AG08395 (cell line): Measurements from ENCODE around the gene DDA1.

Experiments used
- DNase-seq: peaks from one replicate; pipeline ENCODE4 v3.0.0; 2012; ENCODE audit warnings: mixed read lengths, low spot score

Gene DDA1

DNA sequence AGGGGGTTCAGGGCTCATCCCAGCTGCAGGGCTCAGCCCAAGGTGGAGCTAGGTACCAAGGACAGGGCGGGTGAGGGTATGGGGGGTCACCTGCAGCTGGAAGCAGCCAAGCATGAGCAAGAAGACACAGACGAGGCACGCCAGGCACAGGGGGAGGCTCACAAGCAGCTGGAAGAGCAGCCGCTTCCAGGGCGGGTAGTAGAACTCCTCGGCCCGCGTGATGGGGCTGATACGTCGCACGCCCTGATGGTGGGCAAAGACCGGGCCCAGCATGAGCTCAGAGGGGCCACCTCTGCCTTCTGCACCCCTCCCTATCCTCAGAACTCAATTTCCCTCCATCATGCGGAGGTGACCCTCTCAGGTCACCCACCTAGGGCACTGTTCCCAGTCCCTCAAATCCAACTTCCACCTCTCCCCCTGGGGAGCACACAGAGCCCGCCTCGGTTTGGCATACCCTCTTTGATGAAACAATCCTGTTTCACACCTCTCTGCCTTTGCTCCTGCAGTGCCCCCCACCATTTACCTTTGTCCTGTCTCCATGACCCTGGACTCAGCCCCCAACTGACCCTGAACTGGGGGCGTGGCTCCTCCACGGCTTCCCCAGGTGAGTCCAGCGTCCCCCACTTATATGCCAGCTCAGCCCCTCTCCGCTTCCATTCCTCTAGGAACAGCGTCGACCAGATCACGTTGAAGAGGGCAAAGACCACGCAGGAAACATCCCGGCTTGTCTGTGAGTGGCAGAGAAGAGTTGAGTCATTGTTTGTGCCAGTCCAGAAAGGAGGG, 21.1 kb downstream of the DDA1 start:
- no peak for DNase-seq

DNA sequence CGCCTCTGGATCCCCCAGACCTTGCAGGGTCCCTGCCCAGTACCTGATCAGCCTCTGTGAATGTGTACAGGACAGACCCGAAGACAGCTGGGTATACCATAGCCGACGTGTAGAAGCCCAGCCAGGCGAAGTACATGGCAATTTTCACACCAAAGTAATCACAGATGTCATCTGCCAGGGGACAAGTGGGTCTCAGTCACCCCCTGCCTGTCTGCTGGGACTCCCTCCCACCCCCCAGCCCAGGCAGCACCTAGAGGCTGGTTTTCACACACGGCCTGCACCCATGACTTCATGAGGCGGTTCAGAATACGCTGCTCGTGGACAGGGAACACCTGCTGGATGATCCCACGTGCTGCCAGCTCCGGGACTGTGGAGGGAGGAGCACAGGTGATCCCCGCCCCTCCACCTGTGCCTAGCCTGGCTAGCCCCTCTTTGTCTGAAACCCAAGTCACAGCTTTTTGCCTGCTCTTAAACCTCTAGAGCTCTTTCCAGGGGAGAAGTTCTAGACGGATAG, 21.7 kb downstream of the DDA1 start:
- no peak for DNase-seq

DNA sequence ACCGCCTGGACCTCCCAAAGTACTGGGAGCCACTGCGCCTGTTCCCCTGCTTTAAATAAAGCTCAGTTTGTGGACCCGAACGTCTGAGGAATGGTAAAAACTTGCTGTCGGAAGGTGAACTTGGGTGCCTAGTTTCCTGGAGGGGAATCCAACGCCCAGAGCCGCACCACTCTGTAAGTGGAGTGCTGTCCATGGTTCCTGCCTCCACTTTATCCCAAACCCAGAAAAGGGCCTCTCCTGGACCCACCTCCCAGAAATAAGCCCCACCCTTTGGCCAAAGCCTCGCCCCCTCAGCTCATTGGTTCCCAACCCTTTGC, 23.0 kb downstream of the DDA1 start:
- DNase-seq = no peak

DNA sequence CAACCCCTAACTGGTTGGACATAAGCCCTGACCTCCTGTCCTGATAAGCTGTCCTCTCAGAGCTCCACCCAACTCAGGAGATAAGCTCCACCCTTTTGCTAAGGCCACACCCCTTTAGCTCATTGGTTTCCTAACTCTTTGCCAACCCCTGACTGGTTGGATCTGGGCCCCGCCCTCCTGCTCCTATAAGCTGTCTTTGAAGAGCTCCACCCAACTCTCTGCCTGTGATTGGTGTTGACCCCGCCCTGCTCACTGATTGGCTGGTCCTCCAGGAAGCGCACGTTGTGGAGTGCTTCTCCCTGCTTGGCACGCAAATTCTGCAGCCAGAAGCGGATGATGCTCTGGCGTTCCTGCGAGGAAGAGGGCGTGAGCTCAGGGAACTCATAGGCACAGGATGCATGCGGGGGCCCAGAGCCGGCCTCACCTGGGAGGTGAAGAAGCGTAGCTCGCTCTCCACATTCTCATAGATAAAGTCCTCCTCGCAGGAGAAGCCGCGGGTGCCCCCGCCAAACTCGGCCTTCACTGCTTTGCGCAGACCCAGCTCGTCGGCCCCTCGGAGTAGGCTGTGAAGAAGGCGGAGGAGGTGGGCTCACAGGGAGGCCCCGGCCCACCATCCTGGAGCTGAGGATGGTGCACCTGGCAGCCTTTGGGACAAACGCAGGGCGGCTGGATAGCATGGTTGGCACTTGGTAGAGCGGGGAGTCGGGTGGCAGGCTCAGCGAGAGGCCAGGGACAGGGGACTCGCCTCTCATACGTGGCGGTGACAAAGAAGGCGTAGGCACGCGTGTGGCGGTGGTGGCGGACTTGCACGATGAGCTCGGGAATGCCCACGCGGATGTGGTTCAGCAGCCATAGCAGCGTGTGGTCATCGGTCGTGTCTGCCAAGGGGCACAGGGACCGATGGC, 23.6 kb downstream of the DDA1 start:
- no peak for DNase-seq

DNA sequence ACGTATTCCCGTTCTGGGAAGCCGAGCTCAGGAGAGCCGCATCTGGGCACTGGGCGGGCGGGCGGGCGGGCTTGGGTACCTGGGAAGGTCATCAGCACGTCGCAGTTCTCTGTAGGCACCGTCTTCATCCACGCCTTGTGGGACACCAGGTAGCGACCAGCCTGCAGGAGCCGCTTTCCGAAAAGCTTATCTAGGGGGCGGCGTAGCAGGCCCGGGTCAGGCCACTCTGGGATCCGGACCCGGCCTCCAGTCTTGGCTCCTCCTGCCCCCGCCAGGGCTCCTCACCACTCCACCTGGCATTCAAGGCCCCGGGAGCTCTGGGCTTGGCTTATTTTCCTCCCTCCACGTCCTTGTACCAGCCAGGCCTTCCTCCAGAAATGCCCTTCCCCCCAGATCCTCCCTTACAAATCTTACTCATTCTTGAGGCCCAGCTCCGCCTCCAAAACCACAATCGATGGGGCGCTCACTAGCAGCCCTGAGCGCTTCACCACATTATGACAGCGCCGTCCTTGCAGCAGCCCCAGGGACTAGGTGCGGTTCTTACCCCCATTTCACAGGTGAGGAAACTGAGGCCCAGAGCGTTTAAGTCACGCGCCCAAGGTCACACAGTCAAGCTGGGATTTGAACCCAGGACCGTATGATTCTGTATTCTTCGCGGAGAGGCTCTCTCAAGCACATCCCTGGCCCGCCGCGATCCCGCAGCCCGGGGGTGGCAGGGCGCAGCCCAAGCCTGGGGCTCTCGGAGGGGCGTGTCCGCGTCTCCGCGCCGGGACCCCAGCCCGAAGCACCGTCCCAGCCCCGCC, 24.4 kb downstream of the DDA1 start:
- peak; percentile 90 for DNase-seq

DNA sequence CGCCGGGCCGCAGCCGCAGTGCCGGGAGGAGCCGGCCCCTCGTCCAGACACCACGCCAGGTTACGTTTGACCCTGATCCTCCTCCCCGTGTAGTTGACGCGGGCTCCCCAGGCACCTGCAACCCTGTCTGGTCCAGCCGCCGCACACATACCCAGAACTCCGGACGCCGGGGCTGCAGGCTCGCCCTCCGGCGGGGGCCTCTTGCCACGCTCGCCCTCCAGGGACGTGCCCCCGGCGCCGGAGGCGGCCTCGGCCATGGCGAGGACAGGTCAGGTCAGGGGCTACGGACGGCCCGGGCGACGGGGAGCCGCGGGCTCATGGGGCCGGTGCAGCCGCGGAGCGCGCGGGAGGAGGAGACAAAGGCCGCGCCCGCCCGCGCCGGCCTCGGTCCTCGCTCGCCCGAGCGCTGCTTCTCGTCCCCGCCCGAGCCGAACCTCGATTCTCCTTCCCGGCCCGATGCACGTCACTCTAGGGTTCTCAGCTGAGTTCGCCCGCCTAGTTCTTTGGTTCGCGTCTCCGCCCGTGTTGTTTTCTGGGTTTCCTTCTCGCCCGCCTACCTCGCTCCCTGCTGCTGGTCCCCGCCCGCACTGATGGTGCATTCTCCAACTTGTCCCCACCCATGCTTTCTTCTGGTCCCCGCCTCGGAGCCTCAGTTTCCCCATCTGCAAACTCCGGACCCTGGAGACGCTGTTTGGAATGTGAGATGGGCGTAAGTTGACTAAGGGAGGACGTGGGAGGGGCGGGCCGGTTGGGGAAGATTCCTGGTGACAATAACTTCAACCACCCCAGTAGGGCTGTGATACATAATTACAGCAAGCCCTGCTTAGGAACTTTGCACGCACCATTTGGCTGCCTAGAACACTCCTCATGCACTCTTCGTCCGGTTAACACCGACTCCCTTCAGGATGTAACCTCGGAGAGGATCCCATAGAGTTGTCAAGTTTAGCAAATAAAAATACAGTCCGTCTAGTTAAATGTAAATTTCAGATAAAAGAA, 25.3 kb downstream of the DDA1 start, which contains the start of gene ANO8:
Gene ANO8, minus strand, starts transcription at position 442 of the 996 bp plus-strand sequence. Its CDS starts 185 bp downstream, at position 257.
- DNase-seq = peak; percentile 96

DNA sequence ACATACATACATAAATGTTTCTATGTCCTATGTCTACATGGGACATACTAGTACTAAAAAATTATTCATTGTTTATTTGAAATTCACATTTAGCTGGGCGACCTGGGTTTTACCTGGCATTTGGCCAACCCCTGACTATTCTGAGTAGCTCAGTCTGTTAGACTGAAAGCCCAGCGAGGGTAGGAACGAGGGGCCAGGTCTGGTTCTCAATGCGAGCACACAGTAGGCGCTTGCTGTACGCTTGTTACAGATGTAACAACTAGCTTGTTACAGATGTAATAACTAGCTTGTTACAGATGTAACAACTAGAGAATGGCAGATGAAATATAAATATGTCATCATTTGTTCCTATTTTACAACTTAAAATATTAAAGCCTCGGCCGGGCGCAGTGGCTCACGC, 26.2 kb downstream of the DDA1 start:
- DNase-seq = no peak

DNA sequence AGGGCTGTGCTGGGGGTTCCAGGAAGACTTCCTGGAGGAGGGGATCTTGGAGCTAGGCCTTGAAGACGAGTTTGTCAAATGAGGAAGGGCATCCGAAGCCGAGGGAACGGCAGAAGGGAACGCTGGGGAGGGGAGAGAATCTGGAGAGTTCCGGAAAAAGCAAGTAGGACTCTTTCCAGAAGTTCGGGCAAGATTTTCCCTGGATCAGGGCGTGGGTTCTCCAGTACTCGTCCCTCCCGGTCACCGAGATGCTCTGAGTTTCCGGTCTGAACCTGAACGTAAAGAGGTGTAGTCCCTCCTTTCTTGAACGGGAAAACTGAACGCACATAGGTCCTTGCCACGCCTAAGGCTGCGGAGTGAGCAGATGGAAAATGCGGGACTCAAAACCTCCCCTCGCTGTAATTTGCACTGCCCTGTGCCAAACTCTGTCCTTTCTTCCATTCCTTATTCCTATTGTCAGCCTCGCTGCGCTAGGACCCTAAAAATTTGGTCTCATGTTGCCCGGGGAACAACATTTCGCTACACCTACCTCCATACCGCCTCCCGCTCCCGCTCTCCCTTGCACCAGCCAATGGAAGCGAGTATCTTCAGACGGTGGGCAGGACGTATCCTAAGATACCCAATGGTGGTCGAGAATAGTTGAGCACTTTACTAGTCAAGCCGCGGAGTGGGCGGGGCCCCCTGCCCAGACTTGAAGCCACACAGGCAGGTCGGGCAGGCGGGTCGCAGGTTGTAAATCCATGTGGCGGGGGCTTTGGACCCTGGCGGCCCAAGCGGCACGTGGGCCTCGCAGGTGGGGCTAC, 27.7 kb downstream of the DDA1 start, which contains the start of gene GTPBP3:
Gene GTPBP3, plus strand, starts transcription at position 682 of the 803 bp plus-strand sequence. Its CDS starts 59 bp downstream, at position 741.
- DNase-seq = peak; percentile 98

DNA sequence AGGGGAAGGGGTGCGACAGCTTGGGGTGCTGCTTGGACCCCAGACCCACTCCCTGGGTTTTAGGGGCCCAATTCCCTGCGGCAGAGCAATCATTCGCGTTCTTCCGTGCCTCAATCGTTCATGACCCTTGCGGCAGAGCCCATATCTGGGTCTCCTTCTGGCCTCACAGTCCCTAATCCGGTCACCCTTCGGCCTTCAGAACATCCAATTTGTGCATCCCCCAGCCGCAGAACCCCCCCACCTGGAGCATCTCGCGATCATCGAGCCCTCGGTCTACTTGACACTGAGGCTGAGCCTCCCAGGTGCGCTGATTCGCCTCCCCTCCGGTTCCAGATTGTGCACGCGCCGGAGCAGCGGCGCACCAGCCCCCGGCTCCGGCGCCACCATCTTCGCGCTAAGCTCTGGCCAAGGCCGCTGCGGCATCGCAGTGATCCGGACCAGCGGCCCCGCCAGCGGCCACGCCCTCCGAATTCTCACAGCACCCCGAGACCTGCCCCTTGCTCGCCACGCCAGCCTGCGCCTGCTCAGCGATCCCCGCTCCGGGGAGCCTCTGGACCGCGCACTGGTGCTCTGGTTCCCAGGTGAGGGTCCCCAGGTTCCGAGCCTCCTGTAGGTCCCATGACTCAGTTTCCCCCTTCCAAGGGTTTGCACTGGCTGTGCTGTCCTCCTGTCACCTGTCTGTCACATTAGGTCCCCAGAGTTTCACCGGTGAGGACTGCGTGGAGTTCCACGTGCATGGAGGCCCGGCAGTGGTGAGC, 28.5 kb downstream of the DDA1 start:
- no peak for DNase-seq

DNA sequence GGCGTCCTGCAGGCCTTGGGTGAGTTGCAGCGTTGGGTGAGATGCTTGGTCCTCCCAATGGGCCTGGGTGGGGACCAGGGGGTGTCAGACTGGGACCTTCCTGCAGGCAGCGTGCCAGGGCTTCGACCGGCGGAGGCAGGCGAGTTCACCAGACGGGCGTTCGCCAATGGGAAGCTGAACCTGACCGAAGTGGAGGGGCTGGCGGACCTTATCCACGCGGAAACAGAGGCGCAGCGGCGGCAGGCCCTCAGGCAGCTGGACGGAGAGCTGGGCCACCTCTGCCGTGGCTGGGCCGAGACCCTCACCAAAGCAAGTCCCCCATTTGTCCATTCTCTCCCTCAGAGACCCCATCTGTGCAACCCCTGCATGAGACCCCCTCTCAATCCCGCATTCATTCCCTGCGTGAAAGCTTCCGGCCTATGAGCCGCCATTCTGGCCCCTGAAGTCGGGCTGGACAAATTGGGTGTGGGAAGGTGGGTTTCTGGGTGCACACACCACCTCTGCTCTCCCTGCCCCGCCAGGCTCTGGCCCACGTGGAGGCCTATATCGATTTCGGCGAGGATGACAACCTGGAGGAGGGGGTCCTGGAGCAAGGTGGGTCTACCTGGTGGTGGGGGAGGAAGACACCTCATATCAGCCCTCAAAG, 29.2 kb downstream of the DDA1 start:
- no peak for DNase-seq

DNA sequence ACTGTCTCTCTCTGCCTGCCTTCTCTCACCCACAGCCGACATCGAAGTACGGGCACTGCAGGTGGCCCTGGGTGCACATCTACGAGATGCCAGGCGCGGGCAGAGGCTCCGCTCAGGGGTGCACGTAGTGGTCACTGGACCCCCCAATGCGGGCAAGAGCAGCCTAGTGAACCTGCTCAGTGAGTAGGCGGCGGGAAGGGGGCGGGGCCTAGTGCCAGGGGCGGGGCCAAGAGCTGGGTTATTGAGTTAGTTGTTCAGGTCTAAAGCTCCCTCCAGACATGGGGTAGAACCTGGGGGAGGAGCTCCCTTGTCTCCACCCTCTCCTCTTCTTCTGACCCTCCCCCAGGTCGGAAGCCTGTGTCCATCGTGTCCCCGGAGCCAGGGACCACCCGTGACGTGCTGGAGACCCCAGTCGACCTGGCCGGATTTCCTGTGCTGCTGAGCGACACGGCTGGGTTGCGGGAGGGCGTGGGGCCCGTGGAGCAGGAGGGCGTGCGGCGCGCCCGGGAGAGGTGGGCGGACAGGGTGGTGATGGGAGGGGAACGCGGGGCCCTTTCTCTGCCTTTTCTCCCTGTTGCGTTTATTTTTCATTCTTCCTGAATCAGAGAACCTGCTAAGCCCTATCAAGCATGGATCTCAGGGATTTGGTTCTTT, 29.9 kb downstream of the DDA1 start:
- DNase-seq = no peak

DNA sequence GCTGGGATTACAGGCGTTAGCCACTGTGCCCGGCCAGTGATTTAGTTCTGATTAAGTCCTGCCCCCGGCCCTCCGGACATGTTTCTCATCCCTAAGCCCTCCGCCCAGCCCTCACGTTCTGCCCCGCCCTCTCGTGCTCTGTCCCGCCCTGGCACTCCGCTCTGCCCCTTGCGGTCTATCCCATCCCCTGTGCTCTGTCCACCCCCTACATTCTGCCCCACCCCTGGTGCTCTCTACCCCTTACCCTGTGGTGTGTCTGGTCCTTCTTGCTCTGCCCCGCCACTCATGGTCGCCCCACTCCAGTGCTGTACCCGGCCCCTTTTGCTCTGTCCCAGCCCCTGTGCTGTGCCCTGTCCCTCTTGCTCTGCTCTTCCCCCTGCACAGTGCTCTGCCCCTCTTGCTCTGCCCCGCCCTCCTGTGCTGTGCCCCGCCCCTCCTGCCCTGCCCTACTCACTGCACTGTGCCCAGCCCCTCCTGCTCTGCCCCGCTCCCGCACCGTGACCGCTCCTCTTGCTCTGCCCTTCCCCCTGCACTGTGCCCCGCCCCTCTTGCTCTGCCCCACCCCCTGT, 31.0 kb downstream of the DDA1 start:
- no peak for DNase-seq

DNA sequence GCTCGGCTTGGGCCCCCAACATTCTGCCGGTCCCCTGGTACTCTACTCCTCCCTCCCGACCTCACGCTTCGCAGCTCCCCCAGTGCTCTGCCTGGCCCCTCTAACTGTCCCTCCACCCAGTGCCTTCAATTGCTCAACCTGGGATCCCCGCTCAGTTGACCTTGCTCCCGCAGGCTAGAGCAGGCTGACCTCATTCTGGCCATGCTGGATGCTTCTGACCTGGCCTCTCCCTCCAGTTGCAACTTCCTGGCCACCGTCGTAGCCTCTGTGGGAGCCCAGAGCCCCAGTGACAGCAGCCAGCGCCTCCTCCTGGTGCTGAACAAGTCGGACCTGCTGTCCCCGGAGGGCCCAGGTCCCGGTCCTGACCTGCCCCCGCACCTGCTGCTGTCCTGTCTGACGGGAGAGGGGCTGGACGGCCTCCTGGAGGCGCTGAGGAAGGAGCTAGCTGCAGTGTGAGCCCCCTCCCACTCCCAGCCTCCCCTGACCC, 31.6 kb downstream of the DDA1 start:
- no peak for DNase-seq

DNA sequence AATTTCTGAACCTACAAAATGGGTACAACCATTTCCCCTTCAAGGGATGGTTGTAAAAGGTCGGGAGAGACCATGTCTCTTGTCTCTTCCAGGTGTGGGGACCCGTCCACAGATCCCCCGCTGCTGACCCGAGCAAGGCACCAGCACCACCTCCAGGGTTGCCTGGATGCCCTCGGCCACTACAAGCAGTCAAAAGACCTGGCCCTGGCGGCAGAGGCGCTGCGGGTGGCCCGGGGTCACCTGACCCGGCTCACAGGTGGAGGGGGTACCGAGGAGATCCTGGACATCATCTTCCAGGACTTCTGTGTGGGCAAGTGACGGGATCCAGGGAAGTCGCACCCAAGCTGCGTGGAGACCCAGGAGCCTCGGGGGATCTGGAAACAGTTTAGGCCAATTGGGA, 32.0 kb downstream of the DDA1 start:
- no peak for DNase-seq

DNA sequence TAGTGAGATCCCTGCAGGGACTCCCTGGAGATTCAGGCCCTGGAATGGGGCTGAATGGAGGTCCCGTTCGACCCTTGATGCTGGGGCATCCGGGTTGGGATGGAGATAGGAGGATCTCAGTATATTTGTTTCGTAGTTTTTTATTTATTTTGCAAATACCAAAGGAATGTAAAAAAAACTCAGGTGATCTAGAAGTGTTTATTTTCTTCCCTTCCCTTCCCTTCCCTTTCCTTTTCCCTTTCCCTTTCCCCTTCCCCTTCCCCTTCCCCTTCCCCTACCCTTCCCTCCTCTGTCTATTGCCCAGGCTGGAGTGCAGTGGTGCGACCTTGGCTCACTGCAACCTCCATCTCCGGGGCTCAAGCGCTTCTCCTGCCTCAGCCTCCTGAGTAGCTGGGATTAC, 32.5 kb downstream of the DDA1 start:
- no peak for DNase-seq

DNA sequence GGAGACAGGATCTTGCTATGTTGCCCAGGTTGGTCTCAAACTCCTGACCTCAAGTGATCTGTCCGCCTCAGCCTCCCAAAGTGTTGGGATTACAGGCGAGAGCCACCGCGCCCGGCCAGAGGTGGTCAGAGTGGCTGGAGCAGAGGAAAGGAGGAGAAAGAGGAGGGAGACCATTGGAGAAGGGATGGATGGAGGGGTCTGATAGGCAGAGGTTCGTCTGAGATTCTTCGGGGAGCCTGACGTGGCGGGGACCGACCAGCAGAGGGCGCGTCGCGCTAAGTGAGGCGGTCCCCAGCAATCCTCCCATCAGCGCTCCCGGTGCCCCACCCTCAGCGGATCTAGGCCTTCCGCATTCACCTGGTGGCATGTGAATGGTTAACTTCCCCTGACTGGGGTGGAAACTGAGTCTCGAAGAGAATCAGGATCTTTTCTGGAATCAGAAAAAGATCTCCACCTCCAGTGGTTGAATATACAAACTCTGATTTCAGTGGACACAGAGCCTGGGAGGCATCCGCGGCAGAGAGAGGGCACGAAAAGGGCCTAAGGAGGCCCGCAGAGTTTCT, 36.8 kb downstream of the DDA1 start:
- DNase-seq = peak; percentile 83

DNA sequence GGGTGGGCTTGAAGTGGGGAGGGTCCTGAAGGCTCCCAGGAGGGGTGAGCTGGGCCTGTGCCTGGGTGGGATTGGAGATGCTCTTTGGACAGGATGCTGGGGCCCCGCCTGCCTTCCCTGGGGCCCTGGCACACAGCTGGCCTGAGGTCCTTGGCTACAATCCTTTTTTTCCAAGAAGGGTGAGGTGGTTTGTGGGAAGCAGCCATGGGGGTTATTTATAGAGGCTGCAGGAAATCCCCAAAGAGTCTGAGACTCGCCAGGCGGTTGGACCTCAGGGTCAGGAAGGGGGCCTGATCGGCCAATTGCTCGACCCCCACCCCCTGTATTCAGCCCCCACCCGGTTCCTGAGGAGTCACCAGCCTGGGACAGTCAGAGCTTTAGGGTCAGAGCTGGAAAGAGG, 38.0 kb downstream of the DDA1 start:
- no peak for DNase-seq
